Measurements from ENCODE around the gene ADAMTS17.

ADAMTS17 gene

DNA sequence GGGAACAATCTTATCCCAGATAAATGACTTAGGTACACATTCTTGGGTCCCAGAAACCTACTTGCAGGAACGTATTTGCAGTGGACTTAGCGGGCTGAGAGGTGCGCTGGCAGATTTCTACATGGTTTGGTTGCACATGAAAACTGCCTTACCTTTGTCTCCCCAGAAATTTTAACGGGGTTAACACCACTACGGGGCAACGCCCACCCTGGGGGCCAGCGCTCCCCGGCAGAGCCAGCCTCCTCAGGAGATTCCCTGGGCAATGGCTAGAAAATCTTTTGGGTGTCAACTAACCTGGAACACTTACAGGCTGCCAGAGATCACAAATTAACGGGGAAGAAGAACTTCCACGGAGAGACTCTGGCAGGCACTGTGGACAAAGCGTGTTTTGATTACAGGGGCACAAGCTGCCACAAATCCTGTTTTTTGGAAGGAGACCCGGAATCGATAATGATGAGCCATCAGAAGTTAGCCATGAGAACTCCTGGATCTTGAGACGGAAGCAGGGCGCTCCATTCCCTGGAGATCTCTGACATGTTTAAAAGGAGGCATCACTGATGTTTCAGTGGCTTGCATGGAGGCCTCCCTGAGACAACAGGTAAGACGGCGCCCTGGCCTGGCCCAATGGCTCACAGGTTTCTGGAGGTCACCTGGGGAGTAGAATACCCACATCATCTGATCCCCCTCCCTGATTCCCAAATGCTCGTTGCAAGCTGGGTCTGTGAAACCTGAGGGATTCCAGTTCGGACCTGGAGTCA is 288.9 kb downstream of the ADAMTS17 start:
- no peak for DNase-seq (ENCODE audit: low read depth in 2 of 2)

DNA sequence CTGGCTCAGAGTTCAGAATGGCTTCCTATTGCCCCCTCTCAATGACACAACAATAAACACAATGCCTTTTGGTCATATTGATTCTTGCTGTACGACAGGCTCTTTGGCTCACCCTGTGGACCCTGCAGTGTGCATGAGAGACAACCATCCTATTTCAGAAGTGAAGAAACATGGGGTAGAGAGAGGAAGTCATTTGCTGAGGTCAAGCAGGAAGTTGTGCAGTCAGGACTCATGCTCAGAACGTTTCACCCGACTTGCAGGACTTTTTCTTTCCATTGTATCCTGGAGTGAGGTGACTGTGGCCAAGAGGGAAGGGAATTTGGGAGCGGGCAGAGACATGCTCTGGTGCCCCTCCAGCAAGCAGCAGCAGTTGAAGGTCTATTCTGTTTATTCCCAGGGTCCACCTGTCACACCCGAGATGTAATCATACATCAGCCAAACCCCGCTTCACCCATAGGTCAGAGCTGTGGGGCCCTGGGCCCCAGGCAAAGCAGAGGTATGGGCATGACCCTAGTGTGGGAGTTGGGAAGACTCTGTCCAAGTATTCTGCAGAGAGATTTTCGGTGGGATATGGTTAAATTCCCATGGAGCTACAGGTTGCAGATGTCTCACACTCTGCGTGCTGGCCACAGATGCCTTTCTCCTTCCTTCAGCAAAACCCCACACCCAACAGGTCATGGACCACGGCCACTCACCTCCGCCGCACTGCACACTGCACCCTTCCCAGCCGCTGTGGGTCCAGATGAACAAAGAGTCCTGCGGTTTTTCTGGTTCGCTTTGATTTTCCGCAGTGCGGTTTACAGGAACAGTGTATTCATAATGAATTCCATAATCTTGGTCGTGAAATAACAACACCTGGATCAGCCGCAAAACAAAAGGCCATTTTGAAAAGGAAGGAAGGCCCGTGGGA is 290.6 kb downstream of the ADAMTS17 start:
- no peak for DNase-seq (ENCODE audit: low read depth in 2 of 2)

DNA sequence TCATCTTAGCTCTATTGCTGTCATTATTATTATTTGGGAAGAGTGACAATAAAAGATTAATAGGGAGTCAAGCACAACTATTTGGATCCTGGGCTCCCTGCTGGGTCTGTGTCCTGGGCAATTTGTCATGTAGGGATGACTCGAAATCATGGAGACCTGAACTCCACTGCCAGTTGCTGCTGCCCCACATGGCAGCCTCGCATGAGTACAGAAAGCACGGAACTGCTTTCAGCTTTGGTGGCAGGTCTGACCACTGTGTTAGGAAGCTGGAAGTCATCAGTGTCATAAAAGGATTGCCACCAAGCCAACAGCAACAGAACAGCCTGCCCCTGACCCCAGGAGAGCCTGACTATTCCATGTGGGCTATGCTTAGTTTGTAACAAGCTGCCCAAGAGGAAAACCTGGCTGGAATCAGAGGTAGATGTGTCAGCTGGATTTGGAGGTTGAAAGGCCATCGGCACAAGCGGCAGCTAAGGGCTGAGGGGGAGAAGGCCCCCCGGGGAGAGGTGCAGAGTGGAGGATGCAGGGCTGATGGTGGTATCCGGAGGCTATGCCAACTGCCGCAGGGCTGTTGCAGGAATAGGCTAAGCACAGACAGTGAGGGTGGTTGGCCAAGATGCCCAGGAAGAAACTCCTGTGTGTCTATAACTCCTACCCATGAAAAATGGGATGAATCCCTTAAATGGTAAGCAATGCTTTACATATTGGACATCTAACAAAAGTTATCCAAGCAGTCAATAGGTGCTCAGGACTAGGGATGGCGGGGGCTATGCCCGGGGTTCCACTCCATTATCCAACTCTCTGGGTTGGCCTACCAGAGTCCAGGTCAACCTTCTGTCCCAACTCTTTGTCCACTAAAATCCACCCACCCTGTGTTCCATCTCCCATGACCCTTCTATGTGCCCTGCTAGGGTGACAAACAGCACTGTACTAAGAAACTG is 291.6 kb downstream of the ADAMTS17 start:
- DNase-seq (ENCODE audit: low read depth in 2 of 2), result no peak

DNA sequence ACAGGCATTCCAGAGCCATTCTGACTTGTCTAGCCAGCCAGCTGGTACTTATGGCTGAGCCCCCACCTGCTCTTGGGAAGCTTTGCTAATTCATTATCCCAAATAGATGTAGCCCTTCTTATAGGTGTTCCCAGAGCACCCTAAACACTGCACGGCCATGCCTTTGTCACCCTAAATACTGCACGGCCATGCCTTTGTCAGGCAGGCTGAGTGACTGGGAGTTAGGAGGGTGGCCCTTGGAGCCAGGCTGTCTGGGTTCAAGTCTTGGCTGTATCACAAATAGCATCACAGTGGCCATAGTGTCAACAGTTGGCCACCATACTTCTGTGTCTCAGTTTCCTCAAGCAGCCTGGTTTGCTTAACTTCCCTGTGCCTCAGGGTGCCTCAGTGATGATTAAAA is 292.3 kb downstream of the ADAMTS17 start:
- DNase-seq (ENCODE audit: low read depth in 2 of 2), result no peak

DNA sequence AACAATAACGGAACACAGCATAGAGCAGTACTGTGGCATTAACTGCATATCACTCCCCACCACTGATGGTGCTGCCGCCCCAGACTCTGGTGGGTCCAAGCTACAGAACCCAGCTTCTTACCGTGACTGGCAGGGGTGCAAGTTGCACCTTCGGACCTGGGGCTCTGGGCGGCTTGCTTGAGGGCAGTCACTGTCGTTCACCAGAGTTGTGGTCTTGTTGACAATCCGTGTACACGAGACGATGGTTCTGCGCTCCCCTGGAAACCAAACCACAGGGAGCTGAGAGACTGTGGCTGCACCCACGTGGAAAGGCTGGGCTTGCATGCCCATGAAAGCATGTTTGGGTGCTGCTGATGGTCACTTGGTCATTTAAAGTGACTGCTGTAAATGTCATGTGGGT is 293.0 kb downstream of the ADAMTS17 start:
- no peak for DNase-seq (ENCODE audit: low read depth in 2 of 2)

DNA sequence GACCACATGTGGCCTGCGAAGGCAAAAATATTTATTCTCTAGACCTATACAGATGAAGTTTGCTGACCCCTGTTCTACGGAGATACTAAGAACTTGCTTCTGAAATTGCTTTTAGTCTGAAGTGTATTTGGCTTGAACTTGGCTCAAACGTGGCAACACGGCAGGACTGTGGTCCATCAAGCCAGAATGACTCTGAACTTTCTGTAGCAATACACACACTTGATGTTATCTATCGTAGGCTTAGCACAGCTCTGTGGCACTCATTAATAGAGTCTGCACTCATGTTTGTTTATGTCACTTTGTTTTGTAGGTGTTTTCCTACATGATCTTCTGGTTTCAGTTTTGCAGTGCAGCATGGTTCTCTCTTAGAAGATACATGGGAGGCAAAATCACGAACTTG is 298.1 kb downstream of the ADAMTS17 start:
- no peak for DNase-seq (ENCODE audit: low read depth in 2 of 2)

DNA sequence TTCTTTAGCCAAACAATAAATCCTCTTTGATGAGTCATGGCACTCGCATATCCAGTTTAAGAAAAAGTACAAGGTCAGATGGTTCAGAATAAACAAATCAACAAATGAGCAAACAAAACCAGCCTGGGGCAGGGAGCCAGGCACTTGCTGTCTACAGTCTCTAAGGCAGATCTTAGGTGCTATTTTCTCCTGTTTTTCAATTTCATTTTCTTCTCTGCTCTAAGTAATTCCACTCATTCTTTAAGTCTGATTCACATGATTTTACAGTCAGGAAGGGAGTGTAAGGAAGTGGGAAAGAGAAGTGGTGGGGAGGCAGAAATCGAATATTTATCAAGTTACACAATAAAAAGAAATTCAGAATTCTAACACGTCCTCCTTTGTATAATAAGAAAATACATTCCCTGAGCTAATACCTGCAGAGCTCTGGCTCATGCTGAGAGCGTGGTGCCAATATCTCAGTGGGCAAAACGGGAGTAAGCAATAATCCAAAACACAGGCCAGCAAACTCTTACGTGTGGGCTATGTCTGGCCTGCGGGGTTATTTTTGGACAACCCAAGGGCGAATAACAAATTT is 298.6 kb downstream of the ADAMTS17 start:
- no peak for DNase-seq (ENCODE audit: low read depth in 2 of 2)

DNA sequence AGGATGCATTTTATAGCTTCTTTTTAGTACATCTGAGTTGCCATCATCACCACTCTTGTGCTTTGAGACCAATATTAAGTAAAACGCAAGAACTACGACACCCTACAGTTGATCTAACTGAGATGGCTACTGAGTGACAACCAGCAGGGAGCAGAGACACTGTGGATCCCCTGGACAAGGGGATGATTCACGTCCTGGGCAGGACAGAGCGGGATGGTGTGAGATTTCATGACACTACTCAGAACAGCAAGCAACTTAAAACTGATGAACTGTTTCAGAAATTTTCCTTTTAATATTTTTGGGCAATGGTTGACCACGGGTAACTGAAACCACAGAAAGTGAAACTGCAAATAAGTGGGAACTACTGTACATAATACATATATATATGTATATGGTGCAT is 299.2 kb downstream of the ADAMTS17 start:
- no peak for DNase-seq (ENCODE audit: low read depth in 2 of 2)

DNA sequence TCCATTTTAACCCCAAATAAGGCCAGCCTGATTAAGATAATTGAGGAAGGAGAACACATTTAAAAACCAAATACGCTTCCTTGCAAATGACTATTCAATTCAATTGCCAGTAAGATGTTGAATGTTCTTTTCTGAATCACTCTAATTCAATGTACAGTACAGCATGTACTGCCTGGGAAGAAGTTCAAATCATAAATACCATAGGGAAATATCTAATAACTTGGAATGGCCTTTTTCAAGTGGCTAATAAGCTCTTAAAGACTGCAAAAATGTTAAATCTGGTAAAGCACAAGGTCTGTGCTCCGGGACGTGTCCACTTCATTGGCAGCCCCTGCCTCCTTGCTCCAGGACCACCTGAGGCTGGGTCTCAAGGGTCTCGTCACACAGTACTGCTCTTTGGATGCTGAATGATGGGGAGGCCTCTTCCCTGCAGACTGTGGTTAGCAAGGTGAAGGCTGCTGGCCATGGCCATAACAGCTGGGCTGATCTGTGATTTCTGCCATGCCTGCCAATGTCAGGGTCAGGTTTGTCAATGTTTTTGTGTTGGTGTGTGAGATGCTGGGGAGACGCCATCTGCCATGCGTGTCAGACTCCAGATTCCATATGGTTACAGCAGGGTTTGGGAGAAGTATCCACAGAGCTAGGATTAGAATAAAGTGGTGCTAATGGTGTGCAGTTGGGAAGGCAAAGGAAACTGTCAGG is 300.5 kb downstream of the ADAMTS17 start:
- no peak for DNase-seq (ENCODE audit: low read depth in 2 of 2)

DNA sequence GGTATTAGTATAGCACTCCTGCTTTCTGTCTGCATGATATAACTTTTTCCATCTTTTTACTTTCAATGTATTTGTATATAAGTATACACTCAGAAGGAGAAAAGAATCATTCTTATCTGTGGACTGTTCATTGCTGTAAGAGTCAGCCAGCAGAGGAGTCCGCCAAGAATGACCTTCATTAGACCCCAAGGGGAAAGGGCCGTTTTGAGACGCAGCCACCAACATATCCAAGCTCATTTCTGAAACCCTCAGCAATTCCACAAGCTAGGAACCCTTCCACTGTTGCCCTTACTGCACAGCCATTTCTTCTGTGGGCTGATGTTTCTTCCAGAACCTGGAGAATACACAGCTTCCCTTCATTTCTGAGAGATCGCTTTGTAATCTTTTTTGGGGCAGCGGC is 301.8 kb downstream of the ADAMTS17 start:
- no peak for DNase-seq (ENCODE audit: low read depth in 2 of 2)

DNA sequence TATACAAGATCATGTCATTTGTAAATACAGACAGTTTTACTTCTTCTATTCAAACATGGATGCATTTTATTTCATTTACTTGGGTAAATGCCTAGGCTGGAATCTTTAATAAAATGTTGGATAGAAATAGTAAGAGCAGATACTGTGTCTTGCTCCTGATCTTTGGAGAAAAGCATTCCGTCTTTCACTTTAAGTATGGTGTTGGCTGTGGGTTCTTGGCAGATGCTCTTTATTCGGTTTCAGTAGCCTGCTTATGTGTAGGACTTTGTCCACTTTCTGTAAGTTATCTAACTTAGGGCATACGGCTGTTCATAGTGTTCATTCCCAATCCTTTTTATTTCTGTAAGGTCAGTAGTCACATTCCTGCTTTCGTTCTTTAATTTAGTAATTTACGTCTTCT is 303.0 kb downstream of the ADAMTS17 start:
- DNase-seq (ENCODE audit: low read depth in 2 of 2), result no peak

DNA sequence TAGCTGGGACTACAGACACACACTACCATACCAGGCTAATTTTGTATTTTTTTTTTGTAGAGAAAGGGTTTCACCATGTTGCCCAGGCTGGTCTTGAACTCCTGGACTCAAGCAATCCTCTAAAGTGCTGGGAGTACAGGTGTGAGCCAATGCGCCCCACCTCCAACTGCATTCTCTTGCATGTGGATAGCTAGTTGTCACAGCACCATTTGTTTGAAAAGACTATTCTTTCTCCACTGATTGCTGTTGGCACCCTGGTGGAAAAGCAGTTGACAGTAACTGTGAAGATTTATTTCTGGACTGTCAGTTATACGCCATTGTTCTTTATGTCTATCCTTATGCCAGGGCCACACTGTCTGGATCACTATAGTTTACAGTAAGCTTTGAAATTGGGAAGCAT is 303.9 kb downstream of the ADAMTS17 start:
- no peak for DNase-seq (ENCODE audit: low read depth in 2 of 2)

DNA sequence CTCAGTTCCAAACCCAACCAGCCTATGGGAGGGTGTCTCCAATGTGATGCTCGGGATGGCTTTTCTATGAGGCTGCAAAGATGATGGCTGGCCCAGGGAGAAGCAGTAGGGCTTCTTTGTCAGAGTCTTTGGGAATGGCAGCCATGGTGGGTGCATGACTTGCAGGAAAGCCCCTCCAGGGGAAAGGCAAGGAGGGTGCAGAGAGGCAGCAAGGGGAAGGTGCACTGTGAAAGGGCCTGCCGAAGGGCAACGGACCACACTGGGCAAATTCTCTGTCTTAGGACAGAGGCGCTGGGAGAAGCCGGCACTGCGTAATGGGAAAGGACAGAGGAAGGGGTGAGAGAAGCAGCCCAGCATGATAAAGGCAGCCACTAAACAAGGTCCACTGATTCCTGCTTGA is 305.8 kb downstream of the ADAMTS17 start:
- no peak for DNase-seq (ENCODE audit: low read depth in 2 of 2)

DNA sequence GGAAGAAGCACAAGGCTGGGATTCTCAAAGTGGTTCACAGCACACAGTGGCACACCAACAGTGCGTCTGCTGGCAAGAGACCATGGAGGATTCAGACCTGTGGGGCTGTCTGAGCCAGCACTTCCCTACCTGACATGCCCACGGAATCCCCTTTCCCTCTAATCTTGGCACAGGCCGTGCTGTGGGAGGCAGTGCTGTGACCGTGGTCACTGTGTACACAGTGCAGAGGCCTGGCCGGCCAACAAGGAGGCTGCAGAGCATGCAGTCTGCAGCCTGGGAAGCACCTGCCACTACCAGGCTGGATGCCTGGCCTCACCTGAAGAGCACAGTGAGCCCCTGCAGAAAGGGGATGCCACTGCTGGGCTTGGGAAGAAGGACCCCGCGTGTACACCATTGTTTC is 307.6 kb downstream of the ADAMTS17 start:
- no peak for DNase-seq (ENCODE audit: low read depth in 2 of 2)

DNA sequence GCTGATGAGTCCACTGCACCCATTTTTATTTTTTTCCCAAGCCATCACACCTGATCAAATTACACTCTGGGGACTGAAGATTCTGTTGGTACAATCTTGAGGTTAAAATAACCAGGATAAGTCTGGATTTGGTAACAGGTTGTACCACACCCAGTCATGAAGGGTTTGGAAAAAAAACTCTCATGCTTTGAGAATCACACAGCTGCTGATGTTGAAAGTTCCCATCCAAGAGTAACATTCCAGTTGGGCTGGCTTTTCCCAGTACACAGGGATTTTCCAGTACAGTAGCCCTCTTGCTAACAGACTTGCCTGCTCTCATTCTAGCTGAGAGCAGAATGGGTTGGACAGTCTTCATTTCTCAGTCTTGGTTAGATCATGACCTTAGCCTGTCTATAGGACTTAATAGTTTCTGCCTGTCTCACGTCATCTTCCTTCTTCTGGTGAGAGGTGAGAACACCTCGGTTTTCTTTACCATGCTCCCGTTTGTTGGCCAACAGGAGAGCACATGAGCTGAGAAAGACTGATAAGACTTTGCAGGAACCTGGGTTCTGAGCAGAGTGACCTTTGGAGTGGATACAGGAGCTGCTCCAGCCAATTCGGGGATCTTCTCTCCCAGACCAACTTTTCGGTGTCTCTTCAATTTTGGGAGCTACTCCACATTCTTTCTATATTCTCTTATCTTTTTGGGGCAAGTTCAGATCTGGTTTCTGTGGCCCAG is 308.5 kb downstream of the ADAMTS17 start:
- no peak for DNase-seq (ENCODE audit: low read depth in 2 of 2)

DNA sequence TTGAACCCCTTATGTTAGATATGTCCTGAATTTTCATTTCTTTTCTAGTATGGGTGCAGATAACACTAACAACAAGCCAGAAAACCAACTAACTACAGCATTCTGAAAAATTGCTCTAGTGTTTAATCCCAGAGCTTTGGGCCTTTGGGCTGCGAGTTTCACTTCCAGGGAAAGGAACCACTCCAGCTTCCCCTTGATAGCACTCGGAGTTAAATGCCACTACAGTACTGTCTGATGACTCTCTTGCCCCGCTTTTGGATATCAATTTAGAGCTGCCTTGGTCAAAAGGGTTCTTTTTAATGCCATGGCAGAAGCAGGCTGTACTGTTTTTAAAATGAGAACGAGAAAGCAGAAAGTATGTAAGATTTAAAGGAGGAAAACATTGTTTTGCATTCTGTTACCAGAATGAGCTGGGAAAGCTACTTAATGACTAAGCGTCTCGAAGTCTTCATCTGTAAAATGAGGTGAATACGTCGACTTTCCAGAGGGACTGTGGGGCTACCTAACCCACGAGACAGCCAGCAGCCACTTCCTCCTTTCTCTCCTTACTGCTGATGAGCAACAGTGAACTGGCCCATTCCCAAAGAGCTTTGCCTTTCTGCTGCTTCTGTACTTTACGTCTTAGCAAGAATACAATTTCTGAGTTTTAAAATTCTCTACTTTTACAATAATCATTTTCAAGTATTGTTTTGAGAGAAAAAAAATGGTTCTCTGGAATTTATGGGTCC is 309.3 kb downstream of the ADAMTS17 start:
- no peak for DNase-seq (ENCODE audit: low read depth in 2 of 2)

DNA sequence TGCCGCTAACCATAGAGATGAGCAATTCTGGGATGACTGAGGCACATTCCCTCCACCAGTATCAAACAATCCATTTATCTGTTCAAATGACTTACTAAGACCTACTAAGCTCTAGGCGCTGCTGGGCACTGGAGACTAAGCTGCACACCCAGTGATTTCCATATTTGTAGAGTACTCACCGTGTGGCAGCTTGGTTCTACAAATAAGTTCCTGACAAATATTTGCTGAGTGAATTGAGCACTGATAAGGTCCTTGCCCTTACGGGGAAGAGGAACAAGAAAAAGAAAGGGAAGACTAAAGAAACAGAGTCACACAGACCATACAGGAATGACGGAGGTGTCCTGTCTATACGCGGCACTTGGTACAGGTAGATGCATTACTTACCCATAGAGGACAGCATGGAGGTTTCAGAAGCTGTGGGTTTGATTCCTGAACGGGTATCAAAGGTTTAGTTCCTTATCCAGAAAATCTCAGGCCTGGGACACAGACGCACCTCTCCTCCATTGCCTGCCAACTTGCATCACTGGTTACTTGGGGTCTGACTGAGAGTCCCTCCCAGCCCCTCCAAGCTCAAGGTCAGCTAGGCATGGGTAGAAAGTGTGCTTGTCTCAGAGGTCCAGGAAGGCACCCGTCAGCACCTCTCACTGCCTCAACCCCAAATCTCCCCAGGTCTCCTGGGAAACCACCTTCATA is 310.0 kb downstream of the ADAMTS17 start:
- no peak for DNase-seq (ENCODE audit: low read depth in 2 of 2)

DNA sequence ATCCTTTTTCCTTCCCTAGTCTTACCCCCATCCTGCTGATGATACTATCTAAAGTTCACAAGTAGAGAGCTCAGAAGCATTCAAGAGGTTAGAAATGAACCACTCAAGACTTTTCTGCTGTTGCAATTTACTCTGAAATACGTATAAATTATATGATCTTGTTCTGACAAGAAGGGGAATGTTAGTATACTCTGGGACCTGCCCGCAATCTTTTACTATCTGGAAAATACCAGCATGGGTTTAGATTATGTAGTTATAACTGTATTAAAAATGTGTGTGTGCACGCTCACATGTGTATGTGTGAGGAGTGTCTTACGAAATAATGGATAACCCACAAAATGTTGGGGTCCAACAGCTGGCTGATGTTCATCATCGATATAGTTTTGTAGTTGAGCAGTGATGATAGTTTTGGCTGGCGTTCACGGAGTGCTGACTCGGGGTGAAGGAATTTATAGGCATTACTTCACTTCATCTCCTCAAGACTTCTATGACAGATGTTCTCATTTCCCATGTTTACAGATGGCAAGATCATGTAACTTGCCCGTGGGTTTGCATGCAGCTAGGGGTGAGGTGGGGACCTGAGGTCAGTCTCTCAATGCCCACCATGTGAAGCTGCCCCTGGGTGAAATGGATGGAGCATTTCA is 311.1 kb downstream of the ADAMTS17 start:
- no peak for DNase-seq (ENCODE audit: low read depth in 2 of 2)
